8988T (cell line): ENCODE results near the gene FAXC.
A peak's percentile ranks its signal among the peaks of the same experiment; 100 is the strongest.

Source experiments
- DNase-seq: peaks from one replicate; pipeline ENCODE4 v3.0.0; 2011

The FAXC gene

GRCh38 chr6:99349171-99350141 lies at the start of gene FAXC:
TSS of gene FAXC (minus strand) at chr6:99349674. CDS start at chr6:99349372, 302 bp downstream.
- DNase-seq = peak; percentile 84

- DNase-seq = no peak
These were observed 47.8 kb upstream of the FAXC start for GRCh38 chr6:99397287-99397686.

- peak; percentile 78 for DNase-seq
These were observed 44.4 kb upstream of the FAXC start, which contains the start of gene COQ3 for GRCh38 chr6:99393698-99394531. TSS of gene COQ3 (minus strand) at chr6:99394195. CDS start at chr6:99394179, 16 bp downstream.

- DNase-seq = no peak
These were observed 43.9 kb upstream of the FAXC start for GRCh38 chr6:99393366-99393697.

GRCh38 chr6:99390896-99391295 lies 41.4 kb upstream of the FAXC start:
- DNase-seq = no peak

GRCh38 chr6:99384507-99384906 lies 35.0 kb upstream of the FAXC start:
- DNase-seq = no peak

- DNase-seq = no peak
These were observed 29.2 kb upstream of the FAXC start for GRCh38 chr6:99378636-99379035.

GRCh38 chr6:99369533-99369932 lies 20.1 kb upstream of the FAXC start:
- DNase-seq = no peak

GRCh38 chr6:99366852-99367251 lies 17.4 kb upstream of the FAXC start:
- DNase-seq = no peak

GRCh38 chr6:99364026-99364425 lies 14.6 kb upstream of the FAXC start:
- DNase-seq = no peak

- DNase-seq = no peak
These were observed 13.3 kb upstream of the FAXC start for GRCh38 chr6:99362678-99363268.

GRCh38 chr6:99359800-99360199 lies 10.3 kb upstream of the FAXC start:
- no peak for DNase-seq

GRCh38 chr6:99356641-99357040 lies 7.2 kb upstream of the FAXC start:
- DNase-seq = no peak

- DNase-seq = no peak
These were observed 5.5 kb upstream of the FAXC start for GRCh38 chr6:99354983-99355382.

- no peak for DNase-seq
These were observed 3.7 kb upstream of the FAXC start for GRCh38 chr6:99353126-99353525.

- no peak for DNase-seq
These were observed 1.1 kb upstream of the FAXC start for GRCh38 chr6:99350573-99350972.

GRCh38 chr6:99348288-99349170 lies 945 bp downstream of the FAXC start:
- no peak for DNase-seq

- DNase-seq = no peak
These were observed 1.7 kb downstream of the FAXC start for GRCh38 chr6:99347804-99348203.

GRCh38 chr6:99346595-99346994 lies 2.9 kb downstream of the FAXC start:
- no peak for DNase-seq

- no peak for DNase-seq
These were observed 4.3 kb downstream of the FAXC start for GRCh38 chr6:99345164-99345563.

- no peak for DNase-seq
These were observed 5.2 kb downstream of the FAXC start for GRCh38 chr6:99344289-99344688.

- DNase-seq = no peak
These were observed 7.5 kb downstream of the FAXC start for GRCh38 chr6:99341862-99342455.
